A549 (cell line): Measurements from ENCODE around the gene ULK4. TPM values are rescaled to one million over a fixed set of nuclear protein-coding genes. Genes with fewer than 3 reads are reported as not detected.

ENCODE experiments used
- ATAC-seq, 2 experiments: fragments of 200-7000 bp in 1 of 2; fragments of >200 bp in 1 of 2; cut with Nextera tagmentation in 1 of 2; cut with Tn5 transposase in 1 of 2; 3 replicates each; pipeline versions ENCODE4 v1.8.0 to v1.9.1; 2018 to 2020; ENCODE audit warnings: mild to moderate bottlenecking in 1 of 2, moderate library complexity in 1 of 2
- CTCF ChIA-PET: fragments of 300-600 bp; sonication (Branson Sonifier 250); formaldehyde crosslinking; extraction: SDS; loops from one replicate; lab custom pipeline; 2021; ENCODE audit warnings: antibody characterized with exemption, inconsistent platforms; lab: Yijun Ruan, JAX
- POLR2A ChIA-PET: fragments of 350-600 bp; formaldehyde crosslinking; extraction: SDS; loops from one replicate; lab custom pipeline; 2021; ENCODE audit warnings: antibody characterized with exemption, inconsistent platforms; lab: Yijun Ruan, JAX
- DNase-seq, 2 experiments: peaks; one replicate each; pipeline versions ENCODE4 v3.0.0 to v3.0.0-alpha.2; 2011 to 2016; ENCODE audit warnings: low read depth in 1 of 2, low spot score in 1 of 2
- FAIRE-seq: peaks from 2 replicates; lab custom pipeline; 2011; peaks lifted over from hg19 to GRCh38; lab: Jason Lieb, UNC
- H3K27ac ChIP-seq, 2 experiments: fragments of >200 bp; sonication (Bioruptor Twin); formaldehyde crosslinking; 3 replicates each; pipeline ENCODE4 v1.5.1; 2016 to 2017
- H3K4me1 ChIP-seq: fragments of >200 bp; sonication (Bioruptor Twin); formaldehyde crosslinking; 3 replicates; pipeline ENCODE4 v1.6.1; 2016
- H3K4me2 ChIP-seq: fragments of >200 bp; sonication (Bioruptor Twin); formaldehyde crosslinking; 3 replicates; pipeline ENCODE4 v1.6.1; 2016
- H3K4me3 ChIP-seq: fragments of >200 bp; sonication (Bioruptor Twin); formaldehyde crosslinking; 3 replicates; pipeline ENCODE4 v1.5.1; 2016
- H3K9me3 ChIP-seq: fragments of >200 bp; sonication (Bioruptor Twin); formaldehyde crosslinking; 3 replicates; pipeline ENCODE4 v1.6.1; 2016
- CBX2 ChIP-seq: fragments of 200-600 bp; sonication (generic); IDR thresholded peaks from 2 replicates; pipeline ENCODE4 v1.6.1; 2016; ENCODE audit warnings: low read depth, mild to moderate bottlenecking, borderline replicate concordance
- CHD2 ChIP-seq: fragments of 150-350 bp; IDR thresholded peaks from 2 replicates; pipeline ENCODE4 v1.6.1; 2014; ENCODE audit warnings: low read length; ENCODE audit not compliant: partially characterized antibody
- EHMT2 ChIP-seq: fragments of 200-600 bp; sonication (generic); IDR thresholded peaks from 2 replicates; pipeline ENCODE4 v1.6.1; 2016; ENCODE audit warnings: antibody characterized with exemption, low read depth, mild to moderate bottlenecking, moderate library complexity
- ELK1 ChIP-seq: fragments of 150-350 bp; IDR thresholded peaks from 2 replicates; pipeline ENCODE4 v1.6.1; 2014; ENCODE audit warnings: low read depth, mild to moderate bottlenecking, low read length
- ESRRA ChIP-seq: fragments of 150-350 bp; IDR thresholded peaks from 2 replicates; pipeline ENCODE4 v1.6.1; 2014; ENCODE audit warnings: mild to moderate bottlenecking, low read length, borderline replicate concordance
- FOSL2 ChIP-seq, 2 experiments: fragments of 450-650 bp in 1 of 2; fragments of >200 bp in 1 of 2; sonication (Bioruptor Twin) in 1 of 2; formaldehyde crosslinking; IDR thresholded peaks; 2 replicates each; pipeline versions ENCODE4 v1.5.0 to v1.6.1; 2016 to 2020; ENCODE audit warnings: mild to moderate bottlenecking in 1 of 2, moderate library complexity in 1 of 2
- HDAC2 ChIP-seq: fragments of 200-600 bp; sonication (generic); IDR thresholded peaks from 2 replicates; pipeline ENCODE4 v1.6.1; 2016
- HMGXB4 ChIP-seq: fragments of 250-450 bp; sonication (Bioruptor Pico); IDR thresholded peaks from 2 replicates; pipeline ENCODE4 v1.5.0; 2021; ENCODE audit warnings: mild to moderate bottlenecking, moderate library complexity, borderline replicate concordance
- HOXB13 ChIP-seq: fragments of 250-450 bp; sonication (Bioruptor Pico); IDR thresholded peaks from 2 replicates; pipeline ENCODE4 v1.5.0; 2020; ENCODE audit warnings: low read depth, mild to moderate bottlenecking, moderate library complexity
- KDM5A ChIP-seq: fragments of 200-600 bp; sonication (generic); IDR thresholded peaks from 2 replicates; pipeline ENCODE4 v1.6.1; 2016; ENCODE audit warnings: antibody characterized with exemption, mild to moderate bottlenecking
- MAFK ChIP-seq: fragments of 450-650 bp; IDR thresholded peaks from 2 replicates; pipeline ENCODE4 v1.6.1; 2014; ENCODE audit not compliant: partially characterized antibody
- MYC ChIP-seq: IDR thresholded peaks from 2 replicates; pipeline ENCODE4 v1.6.1; 2012; ENCODE audit warnings: mild to moderate bottlenecking, inconsistent platforms, low read length, improper control_type of control experiment, borderline replicate concordance
- NFE2L2 ChIP-seq: fragments of 150-350 bp; conservative IDR thresholded peaks from 2 replicates; pipeline ENCODE4 v1.6.1; 2014; ENCODE audit warnings: low read length
- NPAS2 ChIP-seq: fragments of 250-450 bp; sonication (Bioruptor Pico); IDR thresholded peaks from 2 replicates; pipeline ENCODE4 v1.8.0; 2022; ENCODE audit warnings: mild to moderate bottlenecking, moderate library complexity, borderline replicate concordance
- NR3C1 ChIP-seq: fragments of >200 bp; sonication (Bioruptor Twin); formaldehyde crosslinking; IDR thresholded peaks from 3 replicates; pipeline ENCODE4 v1.6.1; 2017
- POLR2A ChIP-seq: IDR thresholded peaks from 2 replicates; pipeline ENCODE4 v1.6.1; 2012; ENCODE audit warnings: mild to moderate bottlenecking, low read length
- POLR2AphosphoS2 ChIP-seq: conservative IDR thresholded peaks from 2 replicates; pipeline ENCODE4 v1.6.1; 2012; ENCODE audit warnings: low read length, improper control_type of control experiment, inconsistent platforms
- RAD21 ChIP-seq, 2 experiments: fragments of >200 bp in 1 of 2; sonication (Bioruptor Twin) in 1 of 2; formaldehyde crosslinking in 1 of 2; IDR thresholded peaks in 1 of 2; conservative IDR thresholded peaks in 1 of 2; 2 replicates in 1 of 2; 3 replicates in 1 of 2; pipeline ENCODE4 v1.6.1; 2012 to 2018; ENCODE audit warnings: inconsistent platforms in 1 of 2
- RARB ChIP-seq: fragments of 250-450 bp; sonication (Bioruptor Pico); IDR thresholded peaks from 2 replicates; pipeline ENCODE4 v1.8.0; 2021; ENCODE audit warnings: mild to moderate bottlenecking, moderate library complexity
- RCOR1 ChIP-seq: fragments of 150-350 bp; IDR thresholded peaks from 2 replicates; pipeline ENCODE4 v1.6.1; 2014; ENCODE audit warnings: antibody characterized with exemption, low read length, low read depth
- TFCP2L1 ChIP-seq: fragments of 250-450 bp; sonication (Bioruptor Pico); IDR thresholded peaks from 2 replicates; pipeline ENCODE4 v1.5.0; 2021; ENCODE audit warnings: mild to moderate bottlenecking
- TP53 ChIP-seq: fragments of 250-450 bp; sonication (Bioruptor Pico); IDR thresholded peaks from 2 replicates; pipeline ENCODE4 v1.5.0; 2021; ENCODE audit warnings: mild to moderate bottlenecking, moderate library complexity
- USF2 ChIP-seq: fragments of 450-650 bp; IDR thresholded peaks from 2 replicates; pipeline ENCODE4 v1.6.1; 2014; ENCODE audit warnings: antibody characterized with exemption
- ZC3H11A ChIP-seq: fragments of 450-650 bp; IDR thresholded peaks from 2 replicates; pipeline ENCODE4 v1.6.1; 2014; ENCODE audit warnings: antibody characterized with exemption, mild to moderate bottlenecking
- ZFP36 ChIP-seq: fragments of 450-650 bp; IDR thresholded peaks from 2 replicates; pipeline ENCODE4 v1.6.1; 2014; ENCODE audit warnings: borderline replicate concordance; ENCODE audit not compliant: partially characterized antibody
- WGBS: methylation state at CpG from one replicate; pipeline ENCODE4 v1.1.6; 2017; ENCODE audit errors: missing lambda C conversion rate; 5-methylcytosine and 5-hydroxymethylcytosine counted together
- polyA plus RNA-seq, 4 experiments: library from polyadenylated mRNA; depleted of rRNA in 3 of 4; stranded (reverse); fragments of >200 nt; fragmentation: RNase III in 1 of 4; extraction: RNeasy Plus Mini Kit Qiagen cat#74134 plus additional on column Dnase treatment in 1 of 4; gene quantifications; 2 replicates in 3 of 4; 3 replicates in 1 of 4; pipeline ENCODE4 v1.2.3, GENCODE V29; 2011 to 2017
- TF ChIP-seq, protein P1 (sequence below): fragments of 200-600 bp; sonication (generic); IDR thresholded peaks from 2 replicates; pipeline ENCODE4 v1.6.1; 2016; ENCODE audit warnings: antibody characterized with exemption, mild to moderate bottlenecking, moderate library complexity
- TF ChIP-seq, protein P2 (sequence below): fragments of >200 bp; sonication (Bioruptor Twin); formaldehyde crosslinking; IDR thresholded peaks from 2 replicates; pipeline ENCODE4 v1.6.1; 2016

ULK4 gene
- polyA plus RNA-seq, 2 of the 4 experiments (the other 2 are of a cell fraction), result 4.9 to 7.7 TPM

DNA sequence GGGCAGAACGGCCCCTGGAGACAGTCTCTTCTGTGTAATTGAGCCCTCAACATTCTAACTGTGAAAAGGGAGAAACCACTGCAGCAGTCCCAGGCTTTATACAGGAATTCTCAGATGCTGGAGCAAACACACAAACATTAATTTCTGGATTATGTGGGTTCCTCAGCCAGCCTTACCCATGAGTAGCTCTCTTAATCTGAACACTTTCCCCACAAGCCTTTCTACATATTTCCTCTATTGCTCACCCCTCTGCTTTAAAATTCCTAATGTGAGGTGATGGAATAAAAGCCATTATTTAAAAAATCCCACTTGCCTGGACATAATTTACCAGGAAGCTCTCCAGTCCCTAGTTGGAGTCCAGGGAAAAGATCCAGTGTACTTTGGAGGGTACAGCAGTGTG, 623.6 kb downstream of the ULK4 start:
- 70% methylated on average over 1 of the region's 1 CpG for WGBS
- FAIRE-seq (no peak), DNase-seq (no peak), ATAC-seq (no peak)
- Histone ChIP-seq H3K4me2 (no peak overlapping the region), H3K4me3 (no peak overlapping the region), H3K4me1 (no peaks in the 10 kb centered on the region), H3K9me3 (no peaks in the 10 kb centered on the region), H3K27ac (no peak overlapping the region)
- ChIA-PET POLR2A (no interaction called here), CTCF (interaction anchor here (0.5 to 1.2 kb wide), 2 partner anchors 21 to 754 kb away, joined by 4 to 5 read pairs; no protein-coding TSS in a partner anchor)
- TF ChIP-seq ZC3H11A (no peak), CBX2 (no peak), POLR2AphosphoS2 (no peak), NPAS2 (CRISPR knock-in tag) (no peak), TP53 (CRISPR knock-in tag) (no peak), KDM5A (no peak), ZFP36 (no peak), HOXB13 (CRISPR knock-in tag) (no peak), CHD2 (no peak)
- TF ChIP-seq, protein P1, sequence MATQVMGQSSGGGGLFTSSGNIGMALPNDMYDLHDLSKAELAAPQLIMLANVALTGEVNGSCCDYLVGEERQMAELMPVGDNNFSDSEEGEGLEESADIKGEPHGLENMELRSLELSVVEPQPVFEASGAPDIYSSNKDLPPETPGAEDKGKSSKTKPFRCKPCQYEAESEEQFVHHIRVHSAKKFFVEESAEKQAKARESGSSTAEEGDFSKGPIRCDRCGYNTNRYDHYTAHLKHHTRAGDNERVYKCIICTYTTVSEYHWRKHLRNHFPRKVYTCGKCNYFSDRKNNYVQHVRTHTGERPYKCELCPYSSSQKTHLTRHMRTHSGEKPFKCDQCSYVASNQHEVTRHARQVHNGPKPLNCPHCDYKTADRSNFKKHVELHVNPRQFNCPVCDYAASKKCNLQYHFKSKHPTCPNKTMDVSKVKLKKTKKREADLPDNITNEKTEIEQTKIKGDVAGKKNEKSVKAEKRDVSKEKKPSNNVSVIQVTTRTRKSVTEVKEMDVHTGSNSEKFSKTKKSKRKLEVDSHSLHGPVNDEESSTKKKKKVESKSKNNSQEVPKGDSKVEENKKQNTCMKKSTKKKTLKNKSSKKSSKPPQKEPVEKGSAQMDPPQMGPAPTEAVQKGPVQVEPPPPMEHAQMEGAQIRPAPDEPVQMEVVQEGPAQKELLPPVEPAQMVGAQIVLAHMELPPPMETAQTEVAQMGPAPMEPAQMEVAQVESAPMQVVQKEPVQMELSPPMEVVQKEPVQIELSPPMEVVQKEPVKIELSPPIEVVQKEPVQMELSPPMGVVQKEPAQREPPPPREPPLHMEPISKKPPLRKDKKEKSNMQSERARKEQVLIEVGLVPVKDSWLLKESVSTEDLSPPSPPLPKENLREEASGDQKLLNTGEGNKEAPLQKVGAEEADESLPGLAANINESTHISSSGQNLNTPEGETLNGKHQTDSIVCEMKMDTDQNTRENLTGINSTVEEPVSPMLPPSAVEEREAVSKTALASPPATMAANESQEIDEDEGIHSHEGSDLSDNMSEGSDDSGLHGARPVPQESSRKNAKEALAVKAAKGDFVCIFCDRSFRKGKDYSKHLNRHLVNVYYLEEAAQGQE, result no peak
- TF ChIP-seq, protein P2, sequence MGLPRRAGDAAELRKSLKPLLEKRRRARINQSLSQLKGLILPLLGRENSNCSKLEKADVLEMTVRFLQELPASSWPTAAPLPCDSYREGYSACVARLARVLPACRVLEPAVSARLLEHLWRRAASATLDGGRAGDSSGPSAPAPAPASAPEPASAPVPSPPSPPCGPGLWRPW, result no peak

DNA sequence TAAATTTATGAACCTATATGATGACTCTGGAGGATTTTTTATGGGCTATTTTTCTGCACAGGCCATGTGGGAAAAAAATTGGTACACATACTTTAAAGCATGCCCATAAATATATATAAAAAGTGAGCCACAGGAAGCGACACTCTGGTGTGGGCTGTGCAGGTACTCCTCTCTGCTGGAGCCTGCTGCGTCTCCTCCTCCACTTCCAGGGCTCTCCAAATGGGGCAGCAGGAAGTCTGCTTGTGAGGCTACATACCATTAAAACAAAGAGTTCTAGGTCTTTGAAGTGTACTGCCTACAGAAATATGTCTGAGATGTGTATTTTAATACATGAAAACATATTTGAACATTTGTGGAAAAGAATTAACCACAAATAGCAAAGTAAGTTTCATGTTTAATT, 627.5 kb downstream of the ULK4 start:
- Histone ChIP-seq H3K4me3 (no peak overlapping the region), H3K27ac (no peak overlapping the region), H3K9me3 (no peaks in the 10 kb centered on the region), H3K4me2 (no peak overlapping the region), H3K4me1 (no peaks in the 10 kb centered on the region)
- ChIA-PET CTCF (no interaction called here), POLR2A (no interaction called here)
- no peak for ATAC-seq
- no peak for FAIRE-seq
- 91% methylated on average over 2 of the region's 2 CpGs for WGBS
- DNase-seq, result no peak
- TF ChIP-seq TFCP2L1 (CRISPR knock-in tag), result no peak
- TF ChIP-seq HMGXB4 (CRISPR knock-in tag), result no peak
- no peak for TF ChIP-seq MAFK
- TF ChIP-seq ESRRA, result no peak
- TF ChIP-seq EHMT2, result no peak
- TF ChIP-seq NFE2L2, result no peak
- TF ChIP-seq HDAC2, result no peak
- TF ChIP-seq CBX2, result no peak
- no peak for TF ChIP-seq NPAS2 (CRISPR knock-in tag)
- TF ChIP-seq HOXB13 (CRISPR knock-in tag), result no peak

- WGBS, result 87% methylated on average over 3 of the region's 3 CpGs
- Histone ChIP-seq H3K4me2 (no peak overlapping the region), H3K4me3 (no peak overlapping the region), H3K9me3 (no peaks in the 10 kb centered on the region), H3K27ac (no peak overlapping the region), H3K4me1 (0 out of 3 replicates have a peak, but pooled peaks cover 4% of the 10 kb centered on the region)
- ATAC-seq, result no peak
- ChIA-PET POLR2A (no interaction called here), CTCF (interaction anchor here (0.6 to 1.3 kb wide), 2 partner anchors 11 to 23 kb away, joined by 3 read pairs; no protein-coding TSS in a partner anchor)
- no peak for DNase-seq
- no peak for FAIRE-seq
- TF ChIP-seq CBX2 (no peak), FOSL2 (IDR thresholded peaks at IDR 0.05) (no peak), FOSL2 (CRISPR knock-in tag; IDR thresholded peaks at IDR 0.05) (no peak), ELK1 (no peak), POLR2A (no peak), RCOR1 (no peak), MYC (no peak), RARB (CRISPR knock-in tag) (no peak), RAD21 (conservative IDR thresholded peaks at IDR 0.05 in 1 of 2, IDR thresholded peaks at IDR 0.05 in 1 of 2) (no peak), USF2 (no peak), NR3C1 (no peak)
- TF ChIP-seq, protein P2, result no peak
These were observed 630.9 kb downstream of the ULK4 start for GRCh38 chr3:41331041-41331440.
